H1 (cell line): ENCODE results near the gene GNG14.

Source experiments
- EZH2 ChIP-seq: fragments of 200-600 bp; sonication (generic); IDR thresholded peaks from 2 replicates; pipeline ENCODE4 v1.7.1; 2012; ENCODE audit warnings: low read depth, mild to moderate bottlenecking, moderate library complexity, low read length, inconsistent platforms; ENCODE audit not compliant: severe bottlenecking
- NRF1 ChIP-seq: IDR thresholded peaks from 2 replicates; pipeline ENCODE4 v1.6.1; 2011; ENCODE audit warnings: mild to moderate bottlenecking, low read depth, low read length, improper control_type of control experiment
- PHF8 ChIP-seq: fragments of 200-600 bp; sonication (generic); conservative IDR thresholded peaks from 2 replicates; pipeline ENCODE4 v1.7.1; 2012; ENCODE audit warnings: low read depth, mild to moderate bottlenecking, inconsistent platforms, low read length, moderate library complexity
- POLR2A ChIP-seq, 2 experiments: IDR thresholded peaks; 1 replicate in 1 of 2; 2 replicates in 1 of 2; pipeline ENCODE4 v1.6.1; 2011; ENCODE audit warnings: low read depth in 2 of 2, low read length in 2 of 2, mild to moderate bottlenecking in 2 of 2; ENCODE audit errors: control extremely low read depth in 1 of 2
- RNF2 ChIP-seq: fragments of 200-900, 300-1000 bp; sonication (generic); IDR thresholded peaks from 2 replicates; pipeline ENCODE4 v1.7.1; 2016; ENCODE audit warnings: borderline replicate concordance, low read depth, mild to moderate bottlenecking, antibody characterized with exemption, low read length; ENCODE audit not compliant: poor library complexity, severe bottlenecking; ENCODE audit errors: missing control alignments
- TF ChIP-seq, protein P1 (sequence below), 3 experiments: IDR thresholded peaks; 1 replicate in 2 of 3; 2 replicates in 1 of 3; pipeline versions ENCODE4 v1.5.1 to v1.6.1; 2011; ENCODE audit warnings: low read length in 3 of 3, mild to moderate bottlenecking in 3 of 3, inconsistent platforms in 2 of 3, low read depth in 1 of 3, moderate library complexity in 1 of 3; ENCODE audit not compliant: insufficient read depth in 1 of 3; ENCODE audit errors: control extremely low read depth in 1 of 3

DNA sequence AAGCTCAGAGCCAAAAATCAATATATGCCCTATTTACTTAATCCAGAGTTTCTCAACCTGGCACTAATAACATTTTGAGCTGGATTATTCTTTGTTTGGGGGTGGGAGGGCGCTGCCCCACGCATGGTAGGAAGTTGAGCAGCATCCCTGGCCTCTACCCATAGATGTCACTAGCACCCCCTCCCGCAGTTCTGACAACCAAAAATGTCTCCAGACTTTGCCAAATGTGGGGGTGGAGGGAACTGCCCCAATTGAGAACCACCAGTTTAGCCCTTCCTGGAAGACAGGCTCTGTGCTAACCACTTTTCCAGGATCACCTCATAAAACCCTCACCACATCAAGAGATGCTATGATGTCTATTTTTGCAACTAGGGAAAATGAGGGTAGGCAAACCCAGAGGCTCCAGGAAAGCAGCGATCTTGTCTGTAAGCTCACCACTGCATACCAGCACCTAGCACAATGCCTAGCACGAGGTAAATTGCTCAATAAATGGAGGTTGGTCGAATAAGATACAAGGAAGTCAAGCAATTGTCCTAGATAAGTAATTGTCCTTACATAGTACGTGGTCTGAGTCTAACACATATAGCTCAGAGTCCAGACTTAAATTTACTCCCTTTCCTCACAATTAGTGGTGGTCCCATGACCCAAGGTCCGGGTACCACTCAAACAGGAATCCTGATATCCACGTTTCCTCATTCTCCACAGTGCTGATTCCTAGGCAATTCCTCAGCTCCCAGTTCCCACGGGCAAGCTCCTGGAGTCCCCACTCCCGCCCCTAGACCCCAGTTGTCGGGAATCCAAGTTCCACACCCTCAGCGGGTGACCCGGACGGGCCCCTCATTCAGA is 45.8 kb downstream of the GNG14 start:
- TF ChIP-seq, protein P1, sequence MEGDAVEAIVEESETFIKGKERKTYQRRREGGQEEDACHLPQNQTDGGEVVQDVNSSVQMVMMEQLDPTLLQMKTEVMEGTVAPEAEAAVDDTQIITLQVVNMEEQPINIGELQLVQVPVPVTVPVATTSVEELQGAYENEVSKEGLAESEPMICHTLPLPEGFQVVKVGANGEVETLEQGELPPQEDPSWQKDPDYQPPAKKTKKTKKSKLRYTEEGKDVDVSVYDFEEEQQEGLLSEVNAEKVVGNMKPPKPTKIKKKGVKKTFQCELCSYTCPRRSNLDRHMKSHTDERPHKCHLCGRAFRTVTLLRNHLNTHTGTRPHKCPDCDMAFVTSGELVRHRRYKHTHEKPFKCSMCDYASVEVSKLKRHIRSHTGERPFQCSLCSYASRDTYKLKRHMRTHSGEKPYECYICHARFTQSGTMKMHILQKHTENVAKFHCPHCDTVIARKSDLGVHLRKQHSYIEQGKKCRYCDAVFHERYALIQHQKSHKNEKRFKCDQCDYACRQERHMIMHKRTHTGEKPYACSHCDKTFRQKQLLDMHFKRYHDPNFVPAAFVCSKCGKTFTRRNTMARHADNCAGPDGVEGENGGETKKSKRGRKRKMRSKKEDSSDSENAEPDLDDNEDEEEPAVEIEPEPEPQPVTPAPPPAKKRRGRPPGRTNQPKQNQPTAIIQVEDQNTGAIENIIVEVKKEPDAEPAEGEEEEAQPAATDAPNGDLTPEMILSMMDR (IDR thresholded peaks at IDR 0.05; ENCODE audit: control extremely low read depth in 1 of 3, insufficient read depth in 1 of 3, low read depth in 1 of 3, low read length in 3 of 3) = peak; percentile 46 to 51 (median 49)
- TF ChIP-seq POLR2A (IDR thresholded peaks at IDR 0.05; ENCODE audit: control extremely low read depth in 1 of 2, low read depth in 2 of 2, low read length in 2 of 2) (no peak), PHF8 (no peak), EZH2 (no peak), NRF1 (no peak), RNF2 (no peak)
